GM23338 (cell line): ENCODE results near the gene RPL27A.

Source experiments
- CREB1 ChIP-seq: fragments of 250-450 bp; sonication (Bioruptor Pico); IDR thresholded peaks from 2 replicates; pipeline ENCODE4 v1.5.0; 2020; ENCODE audit warnings: low read depth, mild to moderate bottlenecking, moderate library complexity
- ETS1 ChIP-seq: IDR thresholded peaks from 2 replicates; pipeline ENCODE4 v1.6.1; 2016; ENCODE audit warnings: antibody characterized with exemption
- EZH2 ChIP-seq: fragments of 200-600 bp; sonication (generic); IDR thresholded peaks from one replicate; pipeline ENCODE4 v1.8.0; 2017; ENCODE audit warnings: antibody characterized with exemption, mild to moderate bottlenecking, low read depth; ENCODE audit not compliant: unreplicated experiment
- EZH2phosphoT487 ChIP-seq: fragments of 200-600 bp; sonication (generic); IDR thresholded peaks from one replicate; pipeline ENCODE4 v1.8.1; 2018; ENCODE audit warnings: antibody characterized with exemption; ENCODE audit not compliant: unreplicated experiment
- JUNB ChIP-seq: IDR thresholded peaks from one replicate; pipeline ENCODE4 v1.6.1; 2016; ENCODE audit warnings: antibody characterized with exemption; ENCODE audit not compliant: unreplicated experiment
- POLR2AphosphoS5 ChIP-seq: IDR thresholded peaks from 2 replicates; pipeline ENCODE4 v1.6.1; 2016; ENCODE audit warnings: antibody characterized with exemption, low read depth
- TF ChIP-seq, protein P1 (sequence below), 2 experiments: fragments of 200-600 bp in 1 of 2; sonication (generic) in 1 of 2; conservative IDR thresholded peaks; 2 replicates each; pipeline versions ENCODE4 v1.5.1 to v1.6.1; 2016 to 2017; ENCODE audit warnings: antibody characterized with exemption in 2 of 2, low read depth in 2 of 2, mild to moderate bottlenecking in 2 of 2, moderate library complexity in 1 of 2
- TF ChIP-seq, protein P2 (sequence below): IDR thresholded peaks from one replicate; pipeline ENCODE4 v1.6.1; 2018; ENCODE audit warnings: antibody characterized with exemption; ENCODE audit not compliant: unreplicated experiment
- TF ChIP-seq, protein P3 (sequence below): fragments of 250-450 bp; sonication (Bioruptor Pico); IDR thresholded peaks from 2 replicates; pipeline ENCODE4 v1.5.0; 2020; ENCODE audit warnings: mild to moderate bottlenecking, moderate library complexity

- TF ChIP-seq, protein P1, sequence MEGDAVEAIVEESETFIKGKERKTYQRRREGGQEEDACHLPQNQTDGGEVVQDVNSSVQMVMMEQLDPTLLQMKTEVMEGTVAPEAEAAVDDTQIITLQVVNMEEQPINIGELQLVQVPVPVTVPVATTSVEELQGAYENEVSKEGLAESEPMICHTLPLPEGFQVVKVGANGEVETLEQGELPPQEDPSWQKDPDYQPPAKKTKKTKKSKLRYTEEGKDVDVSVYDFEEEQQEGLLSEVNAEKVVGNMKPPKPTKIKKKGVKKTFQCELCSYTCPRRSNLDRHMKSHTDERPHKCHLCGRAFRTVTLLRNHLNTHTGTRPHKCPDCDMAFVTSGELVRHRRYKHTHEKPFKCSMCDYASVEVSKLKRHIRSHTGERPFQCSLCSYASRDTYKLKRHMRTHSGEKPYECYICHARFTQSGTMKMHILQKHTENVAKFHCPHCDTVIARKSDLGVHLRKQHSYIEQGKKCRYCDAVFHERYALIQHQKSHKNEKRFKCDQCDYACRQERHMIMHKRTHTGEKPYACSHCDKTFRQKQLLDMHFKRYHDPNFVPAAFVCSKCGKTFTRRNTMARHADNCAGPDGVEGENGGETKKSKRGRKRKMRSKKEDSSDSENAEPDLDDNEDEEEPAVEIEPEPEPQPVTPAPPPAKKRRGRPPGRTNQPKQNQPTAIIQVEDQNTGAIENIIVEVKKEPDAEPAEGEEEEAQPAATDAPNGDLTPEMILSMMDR (conservative IDR thresholded peaks at IDR 0.05; ENCODE audit: low read depth in 2 of 2), result no peak
- TF ChIP-seq POLR2AphosphoS5 (no peak), CREB1 (peak; percentile 73; the same call in 1 of the 2 replicates), EZH2 (no peak), EZH2phosphoT487 (no peak), JUNB (no peak), ETS1 (no peak)
- TF ChIP-seq, protein P2, sequence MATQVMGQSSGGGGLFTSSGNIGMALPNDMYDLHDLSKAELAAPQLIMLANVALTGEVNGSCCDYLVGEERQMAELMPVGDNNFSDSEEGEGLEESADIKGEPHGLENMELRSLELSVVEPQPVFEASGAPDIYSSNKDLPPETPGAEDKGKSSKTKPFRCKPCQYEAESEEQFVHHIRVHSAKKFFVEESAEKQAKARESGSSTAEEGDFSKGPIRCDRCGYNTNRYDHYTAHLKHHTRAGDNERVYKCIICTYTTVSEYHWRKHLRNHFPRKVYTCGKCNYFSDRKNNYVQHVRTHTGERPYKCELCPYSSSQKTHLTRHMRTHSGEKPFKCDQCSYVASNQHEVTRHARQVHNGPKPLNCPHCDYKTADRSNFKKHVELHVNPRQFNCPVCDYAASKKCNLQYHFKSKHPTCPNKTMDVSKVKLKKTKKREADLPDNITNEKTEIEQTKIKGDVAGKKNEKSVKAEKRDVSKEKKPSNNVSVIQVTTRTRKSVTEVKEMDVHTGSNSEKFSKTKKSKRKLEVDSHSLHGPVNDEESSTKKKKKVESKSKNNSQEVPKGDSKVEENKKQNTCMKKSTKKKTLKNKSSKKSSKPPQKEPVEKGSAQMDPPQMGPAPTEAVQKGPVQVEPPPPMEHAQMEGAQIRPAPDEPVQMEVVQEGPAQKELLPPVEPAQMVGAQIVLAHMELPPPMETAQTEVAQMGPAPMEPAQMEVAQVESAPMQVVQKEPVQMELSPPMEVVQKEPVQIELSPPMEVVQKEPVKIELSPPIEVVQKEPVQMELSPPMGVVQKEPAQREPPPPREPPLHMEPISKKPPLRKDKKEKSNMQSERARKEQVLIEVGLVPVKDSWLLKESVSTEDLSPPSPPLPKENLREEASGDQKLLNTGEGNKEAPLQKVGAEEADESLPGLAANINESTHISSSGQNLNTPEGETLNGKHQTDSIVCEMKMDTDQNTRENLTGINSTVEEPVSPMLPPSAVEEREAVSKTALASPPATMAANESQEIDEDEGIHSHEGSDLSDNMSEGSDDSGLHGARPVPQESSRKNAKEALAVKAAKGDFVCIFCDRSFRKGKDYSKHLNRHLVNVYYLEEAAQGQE, result no peak
- TF ChIP-seq, protein P3, sequence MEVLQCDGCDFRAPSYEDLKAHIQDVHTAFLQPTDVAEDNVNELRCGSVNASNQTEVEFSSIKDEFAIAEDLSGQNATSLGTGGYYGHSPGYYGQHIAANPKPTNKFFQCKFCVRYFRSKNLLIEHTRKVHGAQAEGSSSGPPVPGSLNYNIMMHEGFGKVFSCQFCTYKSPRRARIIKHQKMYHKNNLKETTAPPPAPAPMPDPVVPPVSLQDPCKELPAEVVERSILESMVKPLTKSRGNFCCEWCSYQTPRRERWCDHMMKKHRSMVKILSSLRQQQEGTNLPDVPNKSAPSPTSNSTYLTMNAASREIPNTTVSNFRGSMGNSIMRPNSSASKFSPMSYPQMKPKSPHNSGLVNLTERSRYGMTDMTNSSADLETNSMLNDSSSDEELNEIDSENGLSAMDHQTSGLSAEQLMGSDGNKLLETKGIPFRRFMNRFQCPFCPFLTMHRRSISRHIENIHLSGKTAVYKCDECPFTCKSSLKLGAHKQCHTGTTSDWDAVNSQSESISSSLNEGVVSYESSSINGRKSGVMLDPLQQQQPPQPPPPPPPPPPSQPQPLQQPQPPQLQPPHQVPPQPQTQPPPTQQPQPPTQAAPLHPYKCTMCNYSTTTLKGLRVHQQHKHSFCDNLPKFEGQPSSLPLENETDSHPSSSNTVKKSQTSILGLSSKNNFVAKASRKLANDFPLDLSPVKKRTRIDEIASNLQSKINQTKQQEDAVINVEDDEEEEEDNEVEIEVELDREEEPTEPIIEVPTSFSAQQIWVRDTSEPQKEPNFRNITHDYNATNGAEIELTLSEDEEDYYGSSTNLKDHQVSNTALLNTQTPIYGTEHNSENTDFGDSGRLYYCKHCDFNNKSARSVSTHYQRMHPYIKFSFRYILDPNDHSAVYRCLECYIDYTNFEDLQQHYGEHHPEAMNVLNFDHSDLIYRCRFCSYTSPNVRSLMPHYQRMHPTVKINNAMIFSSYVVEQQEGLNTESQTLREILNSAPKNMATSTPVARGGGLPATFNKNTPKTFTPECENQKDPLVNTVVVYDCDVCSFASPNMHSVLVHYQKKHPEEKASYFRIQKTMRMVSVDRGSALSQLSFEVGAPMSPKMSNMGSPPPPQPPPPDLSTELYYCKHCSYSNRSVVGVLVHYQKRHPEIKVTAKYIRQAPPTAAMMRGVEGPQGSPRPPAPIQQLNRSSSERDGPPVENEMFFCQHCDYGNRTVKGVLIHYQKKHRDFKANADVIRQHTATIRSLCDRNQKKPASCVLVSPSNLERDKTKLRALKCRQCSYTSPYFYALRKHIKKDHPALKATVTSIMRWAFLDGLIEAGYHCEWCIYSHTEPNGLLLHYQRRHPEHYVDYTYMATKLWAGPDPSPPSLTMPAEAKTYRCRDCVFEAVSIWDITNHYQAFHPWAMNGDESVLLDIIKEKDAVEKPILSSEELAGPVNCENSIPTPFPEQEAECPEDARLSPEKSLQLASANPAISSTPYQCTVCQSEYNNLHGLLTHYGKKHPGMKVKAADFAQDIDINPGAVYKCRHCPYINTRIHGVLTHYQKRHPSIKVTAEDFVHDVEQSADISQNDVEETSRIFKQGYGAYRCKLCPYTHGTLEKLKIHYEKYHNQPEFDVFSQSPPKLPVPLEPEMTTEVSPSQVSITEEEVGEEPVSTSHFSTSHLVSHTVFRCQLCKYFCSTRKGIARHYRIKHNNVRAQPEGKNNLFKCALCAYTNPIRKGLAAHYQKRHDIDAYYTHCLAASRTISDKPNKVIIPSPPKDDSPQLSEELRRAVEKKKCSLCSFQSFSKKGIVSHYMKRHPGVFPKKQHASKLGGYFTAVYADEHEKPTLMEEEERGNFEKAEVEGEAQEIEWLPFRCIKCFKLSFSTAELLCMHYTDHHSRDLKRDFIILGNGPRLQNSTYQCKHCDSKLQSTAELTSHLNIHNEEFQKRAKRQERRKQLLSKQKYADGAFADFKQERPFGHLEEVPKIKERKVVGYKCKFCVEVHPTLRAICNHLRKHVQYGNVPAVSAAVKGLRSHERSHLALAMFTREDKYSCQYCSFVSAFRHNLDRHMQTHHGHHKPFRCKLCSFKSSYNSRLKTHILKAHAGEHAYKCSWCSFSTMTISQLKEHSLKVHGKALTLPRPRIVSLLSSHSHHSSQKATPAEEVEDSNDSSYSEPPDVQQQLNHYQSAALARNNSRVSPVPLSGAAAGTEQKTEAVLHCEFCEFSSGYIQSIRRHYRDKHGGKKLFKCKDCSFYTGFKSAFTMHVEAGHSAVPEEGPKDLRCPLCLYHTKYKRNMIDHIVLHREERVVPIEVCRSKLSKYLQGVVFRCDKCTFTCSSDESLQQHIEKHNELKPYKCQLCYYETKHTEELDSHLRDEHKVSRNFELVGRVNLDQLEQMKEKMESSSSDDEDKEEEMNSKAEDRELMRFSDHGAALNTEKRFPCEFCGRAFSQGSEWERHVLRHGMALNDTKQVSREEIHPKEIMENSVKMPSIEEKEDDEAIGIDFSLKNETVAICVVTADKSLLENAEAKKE, result no peak
Observed at GRCh38 chr11:8658321-8659057, 24.1 kb upstream of the RPL27A start.
